ENCODE data around the gene TAX1BP3.

Gene TAX1BP3

GRCh38 chr17:3657874-3658783 lies 10.2 kb downstream of the TAX1BP3 start:
- Histone ChIP-seq H3K9me3 (ENCODE audit: insufficient read depth, low read length) (no peaks in the 10 kb centered on the region), H3K4me2 (ENCODE audit: low read length) (no peak overlapping the region), H4K20me1 (ENCODE audit: insufficient read depth, low read length) (no peaks in the 10 kb centered on the region), H3K27me3 (ENCODE audit: low read depth, low read length) (no peaks in the 10 kb centered on the region), H3K9ac (ENCODE audit: low read length) (no peak overlapping the region), H3K27ac (ENCODE audit: low read length) (no peak overlapping the region), H3K4me1 (ENCODE audit: low read length) (no peaks in the 10 kb centered on the region), H3K79me2 (ENCODE audit: low read length) (no peaks in the 10 kb centered on the region), H3K4me3 (ENCODE audit: low read length) (no peak overlapping the region), H2AFZ (ENCODE audit: low read depth, low read length) (no peak overlapping the region), H3K36me3 (replicated peaks; ENCODE audit: low read depth, low read length) (no peaks in the 10 kb centered on the region)
- TF ChIP-seq CTCF (IDR thresholded peaks at IDR 0.05; ENCODE audit: low read depth, low read length) (no peak), EZH2phosphoT487 (IDR thresholded peaks at IDR 0.05; ENCODE audit: low read depth) (no peak)

GRCh38 chr17:3657588-3657869 lies 10.8 kb downstream of the TAX1BP3 start:
- H3K4me1 ChIP-seq (ENCODE audit: low read length): no peaks in the 10 kb centered on the region
- no peaks in the 10 kb centered on the region for H3K27me3 ChIP-seq (ENCODE audit: low read depth, low read length)
- no peaks in the 10 kb centered on the region for H3K36me3 ChIP-seq (replicated peaks; ENCODE audit: low read depth, low read length)
- no peak overlapping the region for H3K4me3 ChIP-seq (ENCODE audit: low read length)
- no peak overlapping the region for H3K27ac ChIP-seq (ENCODE audit: low read length)
- no peak overlapping the region for H2AFZ ChIP-seq (ENCODE audit: low read depth, low read length)
- no peaks in the 10 kb centered on the region for H3K79me2 ChIP-seq (ENCODE audit: low read length)
- H3K9ac ChIP-seq (ENCODE audit: low read length): no peak overlapping the region
- H4K20me1 ChIP-seq (ENCODE audit: insufficient read depth, low read length): no peaks in the 10 kb centered on the region
- TF ChIP-seq CTCF (IDR thresholded peaks at IDR 0.05; ENCODE audit: low read depth, low read length): no peak
- no peak for TF ChIP-seq EZH2phosphoT487 (IDR thresholded peaks at IDR 0.05; ENCODE audit: low read depth)
- no peaks in the 10 kb centered on the region for H3K9me3 ChIP-seq (ENCODE audit: insufficient read depth, low read length)
- no peak overlapping the region for H3K4me2 ChIP-seq (ENCODE audit: low read length)

- H3K27ac ChIP-seq (ENCODE audit: low read length): no peak overlapping the region
- no peaks in the 10 kb centered on the region for H3K27me3 ChIP-seq (ENCODE audit: low read depth, low read length)
- H2AFZ ChIP-seq (ENCODE audit: low read depth, low read length): no peak overlapping the region
- H3K36me3 ChIP-seq (replicated peaks; ENCODE audit: low read depth, low read length): no peaks in the 10 kb centered on the region
- no peak overlapping the region for H3K9ac ChIP-seq (ENCODE audit: low read length)
- H3K4me3 ChIP-seq (ENCODE audit: low read length): no peak overlapping the region
- no peaks in the 10 kb centered on the region for H3K9me3 ChIP-seq (ENCODE audit: insufficient read depth, low read length)
- TF ChIP-seq CTCF (IDR thresholded peaks at IDR 0.05; ENCODE audit: low read depth, low read length) (no peak), EZH2phosphoT487 (IDR thresholded peaks at IDR 0.05; ENCODE audit: low read depth) (no peak)
- H3K4me2 ChIP-seq (ENCODE audit: low read length): no peak overlapping the region
- no peaks in the 10 kb centered on the region for H3K4me1 ChIP-seq (ENCODE audit: low read length)
- no peaks in the 10 kb centered on the region for H4K20me1 ChIP-seq (ENCODE audit: insufficient read depth, low read length)
- no peaks in the 10 kb centered on the region for H3K79me2 ChIP-seq (ENCODE audit: low read length)
Measured at GRCh38 chr17:3656755-3657587, 11.4 kb downstream of the TAX1BP3 start.

GRCh38 chr17:3656353-3656752 lies 12.0 kb downstream of the TAX1BP3 start:
- Histone ChIP-seq H3K4me1 (ENCODE audit: low read length) (no peaks in the 10 kb centered on the region), H3K36me3 (replicated peaks; ENCODE audit: low read depth, low read length) (no peaks in the 10 kb centered on the region), H3K9ac (ENCODE audit: low read length) (no peak overlapping the region), H3K4me2 (ENCODE audit: low read length) (no peak overlapping the region), H3K79me2 (ENCODE audit: low read length) (no peaks in the 10 kb centered on the region), H3K9me3 (ENCODE audit: insufficient read depth, low read length) (no peaks in the 10 kb centered on the region), H2AFZ (ENCODE audit: low read depth, low read length) (no peak overlapping the region), H3K27me3 (ENCODE audit: low read depth, low read length) (no peaks in the 10 kb centered on the region), H3K27ac (ENCODE audit: low read length) (no peak overlapping the region), H4K20me1 (ENCODE audit: insufficient read depth, low read length) (no peaks in the 10 kb centered on the region), H3K4me3 (ENCODE audit: low read length) (no peak overlapping the region)
- TF ChIP-seq EZH2phosphoT487 (IDR thresholded peaks at IDR 0.05; ENCODE audit: low read depth) (no peak), CTCF (IDR thresholded peaks at IDR 0.05; ENCODE audit: low read depth, low read length) (no peak)

Measured in OCI-LY3 (cell line).